Keratinocyte (primary cell): ENCODE measurements around the gene CCL17. TPM values are rescaled to one million over a fixed set of nuclear protein-coding genes. Genes with fewer than 3 reads are reported as not detected.
A peak's percentile ranks its signal among the peaks of the same experiment; 100 is the strongest.

Experiments
- DNase-seq: peaks from one replicate; pipeline ENCODE4 v3.0.0-alpha.2; 2011; ENCODE audit warnings: low read depth, missing footprints, low spot score
- FAIRE-seq: peaks from 2 replicates; lab custom pipeline; 2011; peaks lifted over from hg19 to GRCh38; lab: Jason Lieb, UNC
- H2AFZ ChIP-seq: 2 replicates; pipeline ENCODE4 v1.6.0; 2012; ENCODE audit warnings: low read length, control low read depth, inconsistent platforms; ENCODE audit not compliant: control insufficient read depth
- H3K27ac ChIP-seq: 2 replicates; pipeline ENCODE4 v1.5.1; 2011; ENCODE audit warnings: low read length; ENCODE audit not compliant: control insufficient read depth, insufficient read depth
- H3K27me3 ChIP-seq: 3 replicates; pipeline ENCODE4 v1.6.0; 2011; ENCODE audit warnings: low read length; ENCODE audit not compliant: control insufficient read depth, insufficient read depth; ENCODE audit errors: extremely low read depth
- H3K36me3 ChIP-seq, 2 experiments: 2 replicates in 1 of 2; 3 replicates in 1 of 2; pipeline ENCODE4 v1.5.1; 2011; ENCODE audit warnings: low read length in 2 of 2, mild to moderate bottlenecking in 1 of 2; ENCODE audit not compliant: control insufficient read depth in 2 of 2, insufficient read depth in 2 of 2; ENCODE audit errors: extremely low read depth in 1 of 2
- H3K4me1 ChIP-seq: 3 replicates; pipeline ENCODE4 v1.5.1; 2011; ENCODE audit warnings: low read length; ENCODE audit not compliant: control insufficient read depth, insufficient read depth; ENCODE audit errors: extremely low read depth
- H3K4me2 ChIP-seq: 3 replicates; pipeline ENCODE4 v1.6.0; 2011; ENCODE audit warnings: low read depth, low read length; ENCODE audit not compliant: control insufficient read depth, insufficient read depth; ENCODE audit errors: extremely low read depth
- H3K4me3 ChIP-seq, 3 experiments: fragments of 200-600 bp in 1 of 3; sonication (generic) in 1 of 3; 2 replicates in 2 of 3; 3 replicates in 1 of 3; pipeline ENCODE4 v1.5.1; 2011 to 2016; ENCODE audit warnings: low read length in 3 of 3, mild to moderate bottlenecking in 3 of 3, control low read depth in 2 of 3, inconsistent platforms in 1 of 3, low read depth in 1 of 3, mixed read lengths in 1 of 3, mixed run types in 1 of 3, moderate library complexity in 1 of 3; ENCODE audit not compliant: control insufficient read depth in 2 of 3, insufficient read depth in 2 of 3; ENCODE audit errors: extremely low read depth in 1 of 3
- H3K79me2 ChIP-seq: 2 replicates; pipeline ENCODE4 v1.6.0; 2012; ENCODE audit warnings: low read length; ENCODE audit not compliant: control insufficient read depth, insufficient read depth
- H3K9ac ChIP-seq: 3 replicates; pipeline ENCODE4 v1.6.0; 2011; ENCODE audit warnings: low read length; ENCODE audit not compliant: control insufficient read depth, insufficient read depth; ENCODE audit errors: extremely low read depth
- H3K9me1 ChIP-seq: 3 replicates; pipeline ENCODE4 v1.6.0; 2011; ENCODE audit warnings: low read length; ENCODE audit not compliant: control insufficient read depth, insufficient read depth; ENCODE audit errors: extremely low read depth
- H3K9me3 ChIP-seq: 2 replicates; pipeline ENCODE4 v1.5.1; 2012; ENCODE audit warnings: low read depth, low read length; ENCODE audit not compliant: control insufficient read depth
- H4K20me1 ChIP-seq: 3 replicates; pipeline ENCODE4 v1.6.0; 2011; ENCODE audit warnings: low read length; ENCODE audit not compliant: control insufficient read depth, insufficient read depth; ENCODE audit errors: extremely low read depth
- CTCF ChIP-seq, 3 experiments: IDR thresholded peaks in 1 of 3; conservative IDR thresholded peaks in 1 of 3; optimal IDR thresholded peaks in 1 of 3; 2 replicates in 2 of 3; 3 replicates in 1 of 3; pipeline versions ENCODE3 to v1.5.1; 2011; ENCODE audit warnings: low read length in 3 of 3, mild to moderate bottlenecking in 3 of 3, moderate library complexity in 2 of 3, control low read depth in 1 of 3, inconsistent platforms in 1 of 3; ENCODE audit not compliant: insufficient read depth in 2 of 3; ENCODE audit errors: extremely low read depth in 1 of 3
- EZH2 ChIP-seq: IDR thresholded peaks from one replicate; pipeline ENCODE4 v1.6.1; 2012; ENCODE audit warnings: inconsistent platforms, mild to moderate bottlenecking, low read length, moderate library complexity
- dilution Hi-C: fragments of 300-500 bp; cut with MboI; formaldehyde crosslinking; loops from one replicate; pipeline ENCODE4 v1.7.0; 2020; ENCODE audit warnings: low sequenced_read_pairs; ENCODE audit not compliant: extremely low pct_ligation_motif_present
- polyA plus RNA-seq, 5 experiments: library from polyadenylated mRNA; depleted of rRNA in 3 of 5; stranded (reverse) in 3 of 5; stranded (forward) in 1 of 5; unstranded in 1 of 5; fragments of >200 nt; gene quantifications; 1 replicate in 1 of 5; 2 replicates in 3 of 5; 3 replicates in 1 of 5; pipeline versions ENCODE4 v1.2.1 to v1.2.3, GENCODE V29; 2011 to 2012; ENCODE audit warnings: missing spikeins in 2 of 5, low read depth in 1 of 5, low replicate concordance in 1 of 5

The CCL17 gene
- polyA plus RNA-seq, 1 donor (not counting 4 experiments of a cell fraction or from before 2014, with no cell fraction given) = not detected

DNA sequence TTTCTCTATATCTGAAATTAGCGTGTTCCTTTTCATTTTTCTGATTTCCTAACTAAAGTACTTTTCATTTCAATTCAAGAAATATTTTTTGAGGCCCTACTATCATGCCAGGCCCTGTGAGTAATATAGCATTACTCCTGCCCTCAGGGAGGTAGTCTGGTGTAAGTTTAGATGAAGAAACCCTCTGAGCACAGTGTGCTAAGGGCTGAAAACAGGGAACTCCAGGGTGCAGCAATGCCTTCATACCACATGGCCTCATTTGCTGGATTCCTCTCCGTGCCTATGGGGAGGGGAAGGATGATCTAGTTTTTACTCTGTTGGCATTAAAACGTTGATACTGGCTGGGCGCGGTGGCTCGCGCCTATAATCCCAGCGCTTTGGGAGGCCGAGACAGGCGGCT lies 47.5 kb downstream of the CCL17 start:
- H4K20me1 ChIP-seq = no peaks in the 10 kb centered on the region
- no peak for DNase-seq
- H3K36me3 ChIP-seq = peaks cover 14 to 22% of the 10 kb centered on the region in 2 experiments
- H3K9me1 ChIP-seq = no peaks in the 10 kb centered on the region
- no peak overlapping the region for H3K27ac ChIP-seq
- no peaks in the 10 kb centered on the region for H3K27me3 ChIP-seq
- no peak overlapping the region for H3K4me2 ChIP-seq
- no peaks in the 10 kb centered on the region for H3K9me3 ChIP-seq
- no peak overlapping the region for H2AFZ ChIP-seq
- H3K79me2 ChIP-seq = peaks cover 9% of the 10 kb centered on the region
- TF ChIP-seq CTCF (optimal IDR thresholded peaks at IDR 0.05 in 1 of 3, IDR thresholded peaks at IDR 0.05 in 1 of 3, conservative IDR thresholded peaks at IDR 0.05 in 1 of 3; ENCODE audit: extremely low read depth in 1 of 3, insufficient read depth in 2 of 3, low read length in 3 of 3) (no peak), EZH2 (no peak)
- no peak for FAIRE-seq
- no peak overlapping the region for H3K9ac ChIP-seq
- H3K4me3 ChIP-seq = no peak overlapping the region
- dilution Hi-C loops = no loop called here
- peaks cover 4% of the 10 kb centered on the region for H3K4me1 ChIP-seq

DNA sequence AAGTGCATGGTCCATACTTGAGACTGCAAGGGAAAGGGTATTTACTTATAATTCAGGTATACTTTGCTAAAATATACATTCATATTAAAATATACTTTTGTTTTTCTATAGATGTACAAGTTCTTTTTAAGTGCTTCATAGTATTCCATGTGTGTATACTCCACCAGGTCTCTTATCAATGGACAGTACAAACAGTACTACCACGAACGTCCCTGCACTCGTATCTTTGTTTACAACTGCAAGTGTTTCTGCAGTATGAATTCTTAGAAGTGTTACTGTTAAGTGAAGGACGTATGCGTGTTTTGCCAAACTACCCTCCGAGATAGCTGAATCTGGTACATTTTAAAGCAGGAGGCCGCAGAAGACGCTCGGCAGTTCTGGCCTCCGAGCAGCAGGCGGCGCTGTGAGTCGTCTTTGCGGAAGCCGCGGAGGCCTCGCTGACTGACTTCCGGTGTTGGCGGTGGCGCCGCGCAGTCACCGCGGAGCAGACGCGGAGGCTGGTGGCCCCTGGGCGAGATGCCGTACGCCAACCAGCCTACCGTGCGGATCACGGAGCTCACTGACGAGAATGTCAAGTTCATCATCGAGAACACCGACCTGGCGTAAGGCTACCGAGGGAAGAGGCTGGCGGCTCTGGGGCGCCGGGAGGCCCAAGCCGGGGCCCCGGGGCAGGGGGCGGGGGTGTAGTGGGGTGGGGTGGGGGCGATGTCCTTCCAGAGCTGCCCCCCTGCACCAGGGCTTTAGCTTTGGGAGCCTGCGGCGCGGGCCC lies 57.8 kb downstream of the CCL17 start, which contains the start of gene POLR2C:
Gene POLR2C, plus strand, starts transcription at position 471 of the 769 bp plus-strand sequence. Its CDS starts 46 bp downstream, at position 517.
- FAIRE-seq = peak; percentile 55
- Histone ChIP-seq H3K4me2 (peak within 1 kb of the TSS; percentile 97), H4K20me1 (no peaks in the 10 kb centered on the region), H3K4me3 (peak within 1 kb of the TSS; percentile 75 to 93 (median 80)), H3K9me3 (no peaks in the 10 kb centered on the region), H3K9me1 (no peaks in the 10 kb centered on the region), H3K27ac (peak within 1 kb of the TSS; percentile 44), H3K9ac (peak within 1 kb of the TSS; percentile 83), H3K36me3 (peaks cover 31 to 37% of the 10 kb centered on the region in 2 experiments), H3K79me2 (peaks cover 25% of the 10 kb centered on the region), H2AFZ (peak within 1 kb of the TSS; percentile 80), H3K4me1 (peaks cover 5% of the 10 kb centered on the region), H3K27me3 (no peaks in the 10 kb centered on the region)
- TF ChIP-seq CTCF (optimal IDR thresholded peaks at IDR 0.05 in 1 of 3, IDR thresholded peaks at IDR 0.05 in 1 of 3, conservative IDR thresholded peaks at IDR 0.05 in 1 of 3; ENCODE audit: extremely low read depth in 1 of 3, insufficient read depth in 2 of 3, low read length in 3 of 3) (peak; percentile 82 to 99 (median 91)), EZH2 (no peak)
- dilution Hi-C loops = no loop called here
- DNase-seq = no peak
